Stomach (tissue), 9 donors: ENCODE results near the gene CD2BP2. TPM values are rescaled to one million over a fixed set of nuclear protein-coding genes. Genes with fewer than 3 reads are reported as not detected.
"Not testable (repeated sequence)": the region's sequence is repeated elsewhere in the genome, so short reads cannot be mapped to it uniquely, and the experiment has no call there.

ENCODE experiments used
- DNase-seq, 2 donors: peaks; one replicate each; pipeline versions ENCODE4 v3.0.0 to v3.0.0-alpha.2; 2013 to 2019
- H3K27ac ChIP-seq, 5 donors: fragments of 200-600 bp in 4 of 5; sonication (generic) in 4 of 5; one replicate each; pipeline ENCODE4 v1.5.1; 2013 to 2019; ENCODE audit warnings: mild to moderate bottlenecking in 1 of 5, moderate library complexity in 1 of 5
- H3K27me3 ChIP-seq, 3 donors: fragments of 200-600 bp; sonication (generic); one replicate each; pipeline ENCODE4 v1.5.1; 2017 to 2019; ENCODE audit warnings: mixed run types in 1 of 3
- H3K36me3 ChIP-seq, 4 donors: fragments of 200-600 bp; sonication (generic); 1 replicate in 3 of 4; 2 replicates in 1 of 4; pipeline ENCODE4 v1.5.1; 2016 to 2019
- H3K4me1 ChIP-seq, 4 donors: fragments of 200-600 bp; sonication (generic); one replicate each; pipeline ENCODE4 v1.5.1; 2016 to 2019
- H3K4me3 ChIP-seq, 4 donors: fragments of 200-600 bp; sonication (generic) in 3 of 4; one replicate each; pipeline ENCODE4 v1.5.1; 2016 to 2019; ENCODE audit warnings: mild to moderate bottlenecking in 1 of 4
- H3K9me3 ChIP-seq, 4 donors: fragments of 200-600 bp; sonication (generic); one replicate each; pipeline ENCODE4 v1.5.1; 2016 to 2019
- CTCF ChIP-seq, 7 experiments: fragments of 450-650 bp in 4 of 7; fragments of 200-600 bp in 3 of 7; sonication (generic) in 3 of 7; IDR thresholded peaks; one replicate each; pipeline ENCODE4 v1.5.1; 2016 to 2019; ENCODE audit warnings: antibody characterized with exemption in 7 of 7, control low read depth in 2 of 7, mild to moderate bottlenecking in 1 of 7
- EP300 ChIP-seq: sonication (generic); formaldehyde crosslinking; IDR thresholded peaks from one replicate; pipeline ENCODE4 v1.6.1; 2017; ENCODE audit warnings: antibody characterized with exemption
- POLR2A ChIP-seq, 4 donors: fragments of 450-650 bp; IDR thresholded peaks; one replicate each; pipeline ENCODE4 v1.6.1; 2016; ENCODE audit warnings: antibody characterized with exemption in 4 of 4, control low read depth in 2 of 4, mild to moderate bottlenecking in 1 of 4, moderate library complexity in 1 of 4
- POLR2AphosphoS5 ChIP-seq, 3 donors: sonication (generic); formaldehyde crosslinking; IDR thresholded peaks; one replicate each; pipeline ENCODE4 v1.6.1; 2016; ENCODE audit warnings: antibody characterized with exemption in 3 of 3
- WGBS, 5 donors: extraction: QIAGEN DNeasy Blood & Tissue Kit in 3 of 5; methylation state at CpG; one replicate each; pipeline versions ENCODE4 v1.1.5 to v1.1.7; 2013 to 2018; 5-methylcytosine and 5-hydroxymethylcytosine counted together
- intact Hi-C: fragments of 100-400 bp; cut with DNase I; formaldehyde crosslinking; loops from one replicate; pipeline ENCODE4 v1.15.1; 2023; ENCODE audit warnings: low total_unique reads
- polyA plus RNA-seq, 3 donors: library from polyadenylated mRNA; stranded (reverse); fragments of 200-250 nt; gene quantifications; one replicate each; pipeline ENCODE4 v1.2.3, GENCODE V29; 2013
- total RNA-seq, 5 donors: library from RNA; depleted of rRNA; stranded (reverse); fragments of >200 nt; gene quantifications; one replicate each; pipeline versions ENCODE4 v1.1.0 to v1.2.3, GENCODE V29; 2014 to 2016
- donor health status: healthy with polysubstance abuse.
- donor health status: Bipolar disorder and iron deficiency.
- donor health status: healthy.

The CD2BP2 gene
- total and polyA plus RNA-seq, 8 donors: 8.8 to 45.2 (median 27.7) TPM

DNA sequence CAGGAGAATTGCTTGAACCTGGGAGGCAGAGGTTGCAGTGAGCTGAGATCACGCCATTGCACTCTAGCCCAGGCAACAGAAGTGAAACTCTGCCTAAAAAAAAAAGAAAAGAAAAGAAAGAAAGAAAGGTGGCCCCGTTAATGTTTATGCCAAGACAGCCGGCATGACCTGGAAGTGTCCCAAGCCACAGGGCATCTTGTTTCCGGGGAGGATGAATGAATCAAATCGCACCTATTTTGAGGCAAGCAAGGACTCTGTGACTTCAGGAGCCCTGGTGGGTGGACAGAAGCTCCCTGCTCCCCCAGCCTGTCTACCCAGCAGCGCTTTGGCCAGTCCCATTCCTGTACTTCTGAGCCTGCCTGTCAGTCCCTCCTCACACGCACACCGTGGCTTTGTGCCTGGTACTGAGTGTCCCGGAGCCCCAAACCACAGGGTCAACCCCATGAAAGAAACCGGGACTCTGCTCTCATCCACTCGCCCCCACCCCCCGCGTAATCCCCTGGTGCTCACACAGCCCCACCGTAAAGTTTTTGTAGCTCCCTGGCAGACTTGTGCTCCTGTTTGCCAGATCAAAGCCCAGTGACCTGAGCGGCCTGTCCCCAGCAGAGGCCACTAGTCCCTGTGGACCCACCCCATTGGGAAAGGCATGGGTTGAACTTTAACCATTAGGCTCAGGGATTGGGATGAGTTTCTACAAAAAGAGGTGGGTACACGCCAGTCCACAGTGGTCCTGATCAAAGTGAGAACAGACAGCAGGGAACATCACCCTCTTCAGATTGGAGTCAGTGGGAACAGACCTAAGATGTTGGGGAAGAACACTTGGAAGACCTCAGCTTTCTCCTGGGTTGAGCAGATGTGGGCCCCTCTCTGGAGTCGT, 19.3 kb downstream of the CD2BP2 start:
- DNase-seq: peak in 1 of 2 donors; percentile 50
- H3K36me3 ChIP-seq: no peaks in the 10 kb centered on the region
- peaks cover 6 to 13% (median 9%) of the 10 kb centered on the region in 4 donors for H3K4me1 ChIP-seq
- intact Hi-C loops: no loop called here
- H3K27me3 ChIP-seq: no peaks in the 10 kb centered on the region
- H3K27ac ChIP-seq: peak overlapping the region; percentile 94 to 98 (median 98)
- WGBS, 5 donors: 25 to 44% (median 35%) methylated on average over 15 to 17 of the region's 17 CpGs
- H3K9me3 ChIP-seq: no peaks in the 10 kb centered on the region
- H3K4me3 ChIP-seq: peak overlapping the region; percentile 45 to 85 (median 72)
- no peak for TF ChIP-seq EP300
- TF ChIP-seq POLR2A (IDR thresholded peaks at IDR 0.05): no peak
- TF ChIP-seq CTCF (IDR thresholded peaks at IDR 0.05): no peak

DNA sequence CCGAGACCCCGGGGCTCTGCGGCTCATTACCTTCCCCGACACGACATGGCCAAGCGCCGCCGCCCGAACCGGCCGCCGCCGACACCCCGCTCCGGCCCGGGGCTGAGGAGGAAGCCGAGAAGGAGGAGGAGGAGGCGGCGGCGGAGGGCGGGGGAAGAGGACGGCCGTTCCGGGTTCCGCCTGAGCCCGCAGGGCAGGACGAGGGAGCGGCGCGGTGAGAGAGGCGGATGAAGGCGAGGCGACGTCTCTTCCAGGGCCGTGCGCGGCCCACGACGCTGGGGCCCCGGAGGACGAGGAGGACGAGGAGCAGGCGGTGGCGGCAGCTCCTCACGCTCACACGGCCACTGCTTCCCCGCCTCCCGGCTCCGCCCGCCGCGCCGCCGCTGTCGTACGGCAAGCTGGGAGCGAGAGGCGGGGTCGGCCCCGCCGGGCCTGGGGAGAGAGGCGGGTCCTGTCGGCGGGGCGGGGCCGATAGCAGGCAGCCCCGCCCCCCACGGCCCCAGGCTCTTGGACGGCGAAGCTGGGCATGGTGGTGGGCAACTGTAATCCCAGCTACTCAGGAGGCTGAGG, 20.0 kb downstream of the CD2BP2 start:
- TF ChIP-seq POLR2AphosphoS5 (IDR thresholded peaks at IDR 0.05): peak in 2 of 3 donors; percentile 33 to 69
- H3K36me3 ChIP-seq, H3K27me3 ChIP-seq, intact Hi-C loops, H3K9me3 ChIP-seq: not testable (repeated sequence)
- peak; percentile 90 to 93 for DNase-seq
- WGBS, 5 donors: 0 to 1% (median 0%) methylated on average over 33 to 70 of the region's 70 CpGs
- Histone ChIP-seq H3K4me1 (peaks cover 6 to 13% (median 9%) of the 10 kb centered on the region in 4 donors), H3K27ac (peak overlapping the region; percentile 94 to 98 (median 98)), H3K4me3 (peak overlapping the region; percentile 45 to 85 (median 72))

DNA sequence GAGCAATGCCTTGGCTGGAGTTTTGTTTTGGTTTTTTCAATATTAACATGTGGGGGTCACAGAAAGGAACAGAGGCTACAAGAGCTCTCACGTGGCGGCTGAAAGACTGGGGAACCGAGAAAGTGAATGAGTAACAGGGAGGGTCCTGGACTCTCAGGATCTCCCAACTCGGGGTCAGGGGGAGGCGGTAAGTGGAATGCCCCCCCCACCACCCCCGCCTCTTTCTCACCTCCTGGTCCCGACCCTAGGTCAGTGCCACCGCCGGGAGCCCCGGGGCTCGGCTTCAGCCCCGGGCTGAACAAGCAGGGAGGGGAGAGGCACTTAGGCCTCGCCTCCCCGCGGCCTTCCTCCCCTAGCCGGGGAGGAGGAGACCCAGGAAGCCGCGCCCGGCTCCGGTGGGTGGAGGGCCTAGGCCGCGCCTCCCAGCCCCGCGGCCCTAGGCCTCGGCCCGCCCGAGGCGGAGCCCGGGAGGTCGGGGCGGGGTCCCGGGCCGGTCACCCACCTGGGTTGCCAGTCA, 20.6 kb downstream of the CD2BP2 start:
- H3K36me3 ChIP-seq, intact Hi-C loops, H3K27me3 ChIP-seq, H3K9me3 ChIP-seq: not testable (repeated sequence)
- H3K4me3 ChIP-seq: peak overlapping the region; percentile 45 to 85 (median 72)
- DNase-seq: peak; percentile 88 to 93
- H3K4me1 ChIP-seq: peaks cover 6 to 13% (median 9%) of the 10 kb centered on the region in 4 donors
- WGBS, 5 donors: 0 to 2% (median 1%) methylated on average over 5 to 22 of the region's 33 CpGs
- peak overlapping the region; percentile 94 to 98 (median 98) for H3K27ac ChIP-seq

DNA sequence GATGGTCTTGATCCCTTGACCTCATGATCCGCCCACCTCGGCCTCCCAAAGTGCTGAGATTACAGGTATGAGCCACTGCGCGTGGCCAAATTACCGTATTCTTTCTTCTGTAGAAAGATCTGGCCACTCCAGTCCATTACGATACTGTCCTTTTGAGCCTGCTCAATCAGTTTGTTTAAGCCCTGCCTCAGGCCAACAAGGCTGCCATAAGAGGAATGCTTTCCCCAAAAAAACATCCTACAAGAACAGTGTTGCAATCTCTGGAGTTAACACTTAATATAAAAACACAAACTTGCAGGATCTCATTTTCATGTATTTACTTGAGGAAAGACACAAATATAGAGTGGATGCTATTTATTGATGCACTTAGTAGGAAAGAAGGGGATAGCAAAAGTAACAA, 30.9 kb downstream of the CD2BP2 start:
- H3K9me3 ChIP-seq, intact Hi-C loops, H3K27ac ChIP-seq, DNase-seq, H3K36me3 ChIP-seq, H3K27me3 ChIP-seq, H3K4me3 ChIP-seq: not testable (repeated sequence)
- WGBS, 5 donors: 87 to 94% (median 91%) methylated on average over 6 of the region's 6 CpGs
- peaks cover 0 to 25% (median 11%) of the 10 kb centered on the region in 4 donors for H3K4me1 ChIP-seq

DNA sequence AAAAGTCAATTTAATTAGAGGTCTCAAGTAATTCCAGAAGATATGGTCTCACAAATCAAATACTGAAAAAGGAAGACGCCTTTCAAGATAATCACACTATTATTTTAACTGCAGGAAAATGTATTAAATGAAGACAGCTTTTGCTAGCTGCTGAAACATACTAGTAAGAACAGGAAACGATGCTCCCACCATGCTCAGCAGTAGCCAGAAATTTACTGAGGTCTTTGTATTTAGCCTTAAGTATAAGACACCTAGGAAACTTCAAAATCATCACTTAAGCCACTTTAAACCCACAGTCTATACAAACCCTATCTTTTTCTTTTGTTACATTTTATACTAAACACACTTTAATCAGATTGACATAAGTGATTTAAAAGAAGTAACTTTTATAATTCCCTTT, 36.5 kb downstream of the CD2BP2 start:
- 61 to 74% (median 68%) methylated on average over 2 of the region's 2 CpGs for WGBS, 5 donors

GRCh38 chr16:30310937-30311336, 44.2 kb downstream of the CD2BP2 start:
- peaks cover 0 to 17% (median 5%) of the 10 kb centered on the region in 4 donors for H3K4me1 ChIP-seq
- H3K4me3 ChIP-seq, H3K27me3 ChIP-seq, DNase-seq, intact Hi-C loops, H3K9me3 ChIP-seq, H3K36me3 ChIP-seq, H3K27ac ChIP-seq: not testable (repeated sequence)
- 80 to 100% (median 92%) methylated on average over 1 to 3 of the region's 4 CpGs for WGBS, 5 donors

More for the DNA sequence above, 36.5 kb downstream of the CD2BP2 start:
- intact Hi-C loops, DNase-seq, H3K27ac ChIP-seq, H3K9me3 ChIP-seq, H3K27me3 ChIP-seq, H3K4me3 ChIP-seq, H3K36me3 ChIP-seq: not testable (repeated sequence)
- peaks cover 0 to 17% (median 6%) of the 10 kb centered on the region in 4 donors for H3K4me1 ChIP-seq

- 89 to 95% (median 93%) methylated on average over 5 of the region's 5 CpGs for WGBS, 5 donors
- H3K4me3 ChIP-seq, H3K27me3 ChIP-seq, H3K9me3 ChIP-seq, H3K27ac ChIP-seq, H3K36me3 ChIP-seq, DNase-seq, intact Hi-C loops: not testable (repeated sequence)
- peaks cover 0 to 17% (median 5%) of the 10 kb centered on the region in 4 donors for H3K4me1 ChIP-seq
Observed at GRCh38 chr16:30309255-30309654, 45.9 kb downstream of the CD2BP2 start.

Other genes starting within 250 kb of the CD2BP2 start
- gene GDPD3, start 241.8 kb downstream of the CD2BP2 start, total RNA-seq: 100 to 1,000 TPM in 1 of 5 donors, 1 to 10 TPM in 4; 1.8 to 178 (median 7.2) TPM
- gene GDPD3, start 241.8 kb downstream of the CD2BP2 start, polyA plus RNA-seq: 10 to 100 TPM in 1 of 3 donors, 1 to 10 TPM in 2; 4.4 to 15.9 (median 4.6) TPM
- 100 to 1,000 TPM in 3 of 5 donors, 10 to 100 TPM in 2; 21.5 to 290 (median 111) TPM for gene MAPK3, start 232.1 kb downstream of the CD2BP2 start, total RNA-seq
- gene MAPK3, start 232.1 kb downstream of the CD2BP2 start, polyA plus RNA-seq: 100 to 1,000 TPM in 1 of 3 donors, 10 to 100 TPM in 2; 39.9 to 203 (median 68.2) TPM
- gene CORO1A, start 171.7 kb downstream of the CD2BP2 start, total RNA-seq: 10 to 100 TPM; 13.0 to 30.3 (median 18.7) TPM
- gene CORO1A, start 171.7 kb downstream of the CD2BP2 start, polyA plus RNA-seq: 10 to 100 TPM; 34.2 to 42.5 (median 37.3) TPM
- gene BOLA2B, start 161.6 kb downstream of the CD2BP2 start, total RNA-seq: 100 to 1,000 TPM in 2 of 5 donors, 10 to 100 TPM in 2, not detected in 1; 21.3 to 415 (median 168) TPM
- 100 to 1,000 TPM; 281 to 322 (median 321) TPM for gene BOLA2B, start 161.6 kb downstream of the CD2BP2 start, polyA plus RNA-seq
- gene SLX1A, start 161.4 kb downstream of the CD2BP2 start, total RNA-seq: 10 to 100 TPM in 3 of 5 donors, 1 to 10 TPM in 2; 2.3 to 86.9 (median 19.0) TPM
- 10 to 100 TPM; 80.8 to 86.0 (median 84.2) TPM for gene SLX1A, start 161.4 kb downstream of the CD2BP2 start, polyA plus RNA-seq
- 100 to 1,000 TPM in 1 of 5 donors, 10 to 100 TPM in 3, 1 to 10 TPM in 1; 4.2 to 118 (median 63.6) TPM for gene SULT1A3, start 156.1 kb downstream of the CD2BP2 start, total RNA-seq
- gene SULT1A3, start 156.1 kb downstream of the CD2BP2 start, polyA plus RNA-seq: 10 to 100 TPM; 23.8 to 53.2 (median 42.2) TPM
- gene NPIPB13, start 106.8 kb downstream of the CD2BP2 start, total RNA-seq: 1 to 10 TPM in 4 of 5 donors, not detected in 1; 1.6 to 6.4 (median 3.0) TPM
- gene NPIPB13, start 106.8 kb downstream of the CD2BP2 start, polyA plus RNA-seq: 1 to 10 TPM; 1.7 to 5.5 (median 2.6) TPM
- 10 to 100 TPM; 25.1 to 89.2 (median 33.2) TPM for gene TBC1D10B, start 15.2 kb upstream of the CD2BP2 start, total RNA-seq
- 10 to 100 TPM; 20.5 to 25.0 (median 22.0) TPM for gene TBC1D10B, start 15.2 kb upstream of the CD2BP2 start, polyA plus RNA-seq
- gene MYL11, start 19.5 kb upstream of the CD2BP2 start, total RNA-seq: not detected
- gene MYL11, start 19.5 kb upstream of the CD2BP2 start, polyA plus RNA-seq: 1 to 10 TPM in 2 of 3 donors, not detected in 1; 1.6 to 4.7 TPM
- 1 to 10 TPM in 3 of 5 donors, under 1 TPM in 1, not detected in 1; 0.72 to 6.2 (median 3.9) TPM for gene SEPTIN1, start 27.3 kb upstream of the CD2BP2 start, total RNA-seq
- 10 to 100 TPM in 1 of 3 donors, 1 to 10 TPM in 2; 5.2 to 10.5 (median 7.0) TPM for gene SEPTIN1, start 27.3 kb upstream of the CD2BP2 start, polyA plus RNA-seq
- 10 to 100 TPM in 1 of 5 donors, 1 to 10 TPM in 4; 4.0 to 33.6 (median 5.4) TPM for gene ZNF48, start 40.1 kb upstream of the CD2BP2 start, total RNA-seq
- gene ZNF48, start 40.1 kb upstream of the CD2BP2 start, polyA plus RNA-seq: 1 to 10 TPM; 3.9 to 5.5 (median 4.6) TPM
- 10 to 100 TPM in 2 of 5 donors, 1 to 10 TPM in 3; 1.2 to 28.7 (median 6.7) TPM for gene ZNF771, start 52.3 kb upstream of the CD2BP2 start, total RNA-seq
- 10 to 100 TPM in 1 of 3 donors, 1 to 10 TPM in 2; 3.4 to 11.0 (median 6.5) TPM for gene ZNF771, start 52.3 kb upstream of the CD2BP2 start, polyA plus RNA-seq
- gene DCTPP1, start 74.7 kb upstream of the CD2BP2 start, total RNA-seq: 10 to 100 TPM in 4 of 5 donors, not detected in 1; 15.5 to 47.8 (median 27.1) TPM
- 10 to 100 TPM; 28.0 to 50.2 (median 50.1) TPM for gene DCTPP1, start 74.7 kb upstream of the CD2BP2 start, polyA plus RNA-seq
- gene SEPHS2, start 90.6 kb upstream of the CD2BP2 start, total RNA-seq: 100 to 1,000 TPM in 1 of 5 donors, 10 to 100 TPM in 4; 30.7 to 167 (median 41.4) TPM
- gene SEPHS2, start 90.6 kb upstream of the CD2BP2 start, polyA plus RNA-seq: 10 to 100 TPM; 36.8 to 66.1 (median 61.1) TPM
- 100 to 1,000 TPM in 1 of 5 donors, 10 to 100 TPM in 2, 1 to 10 TPM in 2; 5.8 to 256 (median 11.3) TPM for gene ITGAL, start 117.4 kb upstream of the CD2BP2 start, total RNA-seq
- 1 to 10 TPM; 1.2 to 4.3 (median 1.2) TPM for gene ITGAL, start 117.4 kb upstream of the CD2BP2 start, polyA plus RNA-seq
- gene ZNF768, start 171.3 kb upstream of the CD2BP2 start, total RNA-seq: 10 to 100 TPM; 11.9 to 75.0 (median 30.0) TPM
- 10 to 100 TPM; 27.0 to 33.2 (median 32.7) TPM for gene ZNF768, start 171.3 kb upstream of the CD2BP2 start, polyA plus RNA-seq
- gene ZNF747, start 179.6 kb upstream of the CD2BP2 start, total RNA-seq: 10 to 100 TPM; 10.3 to 18.7 (median 12.9) TPM
- gene ZNF747, start 179.6 kb upstream of the CD2BP2 start, polyA plus RNA-seq: 1 to 10 TPM; 6.2 to 7.8 (median 7.3) TPM
- 100 to 1,000 TPM in 1 of 5 donors, 10 to 100 TPM in 3, 1 to 10 TPM in 1; 3.5 to 107 (median 13.4) TPM for gene ZNF764, start 203.1 kb upstream of the CD2BP2 start, total RNA-seq
- 1 to 10 TPM; 3.9 to 7.8 (median 6.8) TPM for gene ZNF764, start 203.1 kb upstream of the CD2BP2 start, polyA plus RNA-seq
- 100 to 1,000 TPM in 1 of 5 donors, 10 to 100 TPM in 3, 1 to 10 TPM in 1; 9.4 to 123 (median 18.3) TPM for gene ZNF688, start 216.4 kb upstream of the CD2BP2 start, total RNA-seq
- 10 to 100 TPM; 25.2 to 26.1 (median 25.3) TPM for gene ZNF688, start 216.4 kb upstream of the CD2BP2 start, polyA plus RNA-seq
- 10 to 100 TPM in 3 of 5 donors, 1 to 10 TPM in 2; 7.8 to 49.0 (median 10.3) TPM for gene ZNF785, start 230.4 kb upstream of the CD2BP2 start, total RNA-seq
- 1 to 10 TPM; 3.8 to 5.4 (median 4.6) TPM for gene ZNF785, start 230.4 kb upstream of the CD2BP2 start, polyA plus RNA-seq